Lower leg skin (tissue), 4 donors: Measurements from ENCODE around the gene ART4. TPM values are rescaled to one million over a fixed set of nuclear protein-coding genes. Genes with fewer than 3 reads are reported as not detected.

Source experiments
- DNase-seq, 2 donors: peaks; one replicate each; pipeline ENCODE4 v3.0.0-alpha.2; 2019; ENCODE audit warnings: low spot score in 2 of 2
- H3K4me3 ChIP-seq: fragments of 200-600 bp; sonication (generic); 2 replicates; pipeline ENCODE4 v1.5.1; 2017; ENCODE audit warnings: mild to moderate bottlenecking, low read depth; ENCODE audit not compliant: poor library complexity, severe bottlenecking
- CTCF ChIP-seq, 3 donors: fragments of 450-650 bp; IDR thresholded peaks; one replicate each; pipeline ENCODE4 v1.5.1; 2016; ENCODE audit warnings: antibody characterized with exemption in 3 of 3, mild to moderate bottlenecking in 3 of 3, moderate library complexity in 2 of 3
- POLR2A ChIP-seq, 2 donors: fragments of 450-650 bp; IDR thresholded peaks; one replicate each; pipeline ENCODE4 v1.6.1; 2016 to 2017; ENCODE audit warnings: antibody characterized with exemption in 2 of 2, mild to moderate bottlenecking in 1 of 2, moderate library complexity in 1 of 2
- WGBS, 2 donors: methylation state at CpG; one replicate each; pipeline ENCODE4 v1.1.5; 2018; 5-methylcytosine and 5-hydroxymethylcytosine counted together
- intact Hi-C: fragments of 100-400 bp; cut with DNase I; formaldehyde crosslinking; loops from one replicate; pipeline ENCODE4 v1.15.0; 2023; ENCODE audit warnings: low total_unique reads
- total RNA-seq, 4 donors: library from RNA; depleted of rRNA; stranded (reverse); fragments of >200 nt; gene quantifications; one replicate each; pipeline ENCODE4 v1.1.0, GENCODE V29; 2016

Gene ART4
- total RNA-seq, 4 donors from 2014 or later, result 0.17 to 0.42 (median 0.17) TPM; not detected in 1

GRCh38 chr12:14802247-14802646 lies 41.1 kb downstream of the ART4 start:
- intact Hi-C loops, result no loop called here
- TF ChIP-seq CTCF (IDR thresholded peaks at IDR 0.05), result no peak
- TF ChIP-seq POLR2A (IDR thresholded peaks at IDR 0.05), result no peak
- peak overlapping the region; percentile 98 for H3K4me3 ChIP-seq
- WGBS, 2 donors, result 58 to 62% methylated on average over 4 of the region's 4 CpGs
- DNase-seq, result no peak

- TF ChIP-seq CTCF (IDR thresholded peaks at IDR 0.05), result no peak
- no peak for TF ChIP-seq POLR2A (IDR thresholded peaks at IDR 0.05)
- H3K4me3 ChIP-seq, result no peak overlapping the region
- no peak for DNase-seq
- intact Hi-C loops, result no loop called here
- WGBS, 2 donors, result 79% methylated on average over 4 of the region's 4 CpGs
Measured at GRCh38 chr12:14795028-14795448, 48.3 kb downstream of the ART4 start.

- intact Hi-C loops, result no loop called here
- TF ChIP-seq CTCF (IDR thresholded peaks at IDR 0.05) (no peak), POLR2A (IDR thresholded peaks at IDR 0.05) (no peak)
- 93 to 96% methylated on average over 3 of the region's 3 CpGs for WGBS, 2 donors
- no peak overlapping the region for H3K4me3 ChIP-seq
- no peak for DNase-seq
Measured at GRCh38 chr12:14785568-14785967, 57.8 kb downstream of the ART4 start.

- TF ChIP-seq CTCF (IDR thresholded peaks at IDR 0.05), result no peak
- TF ChIP-seq POLR2A (IDR thresholded peaks at IDR 0.05), result no peak
- no peak overlapping the region for H3K4me3 ChIP-seq
- 89 to 95% methylated on average over 2 of the region's 2 CpGs for WGBS, 2 donors
- intact Hi-C loops, result no loop called here
- no peak for DNase-seq
Measured at GRCh38 chr12:14784471-14784870, 58.9 kb downstream of the ART4 start.

GRCh38 chr12:14782756-14783155 lies 60.6 kb downstream of the ART4 start:
- no peak overlapping the region for H3K4me3 ChIP-seq
- TF ChIP-seq POLR2A (IDR thresholded peaks at IDR 0.05) (no peak), CTCF (IDR thresholded peaks at IDR 0.05) (no peak)
- DNase-seq, result no peak
- intact Hi-C loops, result no loop called here

- no peak for DNase-seq
- intact Hi-C loops, result no loop called here
- H3K4me3 ChIP-seq, result no peak overlapping the region
- 69 to 85% methylated on average over 2 of the region's 2 CpGs for WGBS, 2 donors
- TF ChIP-seq CTCF (IDR thresholded peaks at IDR 0.05) (no peak), POLR2A (IDR thresholded peaks at IDR 0.05) (no peak)
Measured at GRCh38 chr12:14781563-14781962, 61.8 kb downstream of the ART4 start.
